ENCODE data around the gene KLC3.

DNA sequence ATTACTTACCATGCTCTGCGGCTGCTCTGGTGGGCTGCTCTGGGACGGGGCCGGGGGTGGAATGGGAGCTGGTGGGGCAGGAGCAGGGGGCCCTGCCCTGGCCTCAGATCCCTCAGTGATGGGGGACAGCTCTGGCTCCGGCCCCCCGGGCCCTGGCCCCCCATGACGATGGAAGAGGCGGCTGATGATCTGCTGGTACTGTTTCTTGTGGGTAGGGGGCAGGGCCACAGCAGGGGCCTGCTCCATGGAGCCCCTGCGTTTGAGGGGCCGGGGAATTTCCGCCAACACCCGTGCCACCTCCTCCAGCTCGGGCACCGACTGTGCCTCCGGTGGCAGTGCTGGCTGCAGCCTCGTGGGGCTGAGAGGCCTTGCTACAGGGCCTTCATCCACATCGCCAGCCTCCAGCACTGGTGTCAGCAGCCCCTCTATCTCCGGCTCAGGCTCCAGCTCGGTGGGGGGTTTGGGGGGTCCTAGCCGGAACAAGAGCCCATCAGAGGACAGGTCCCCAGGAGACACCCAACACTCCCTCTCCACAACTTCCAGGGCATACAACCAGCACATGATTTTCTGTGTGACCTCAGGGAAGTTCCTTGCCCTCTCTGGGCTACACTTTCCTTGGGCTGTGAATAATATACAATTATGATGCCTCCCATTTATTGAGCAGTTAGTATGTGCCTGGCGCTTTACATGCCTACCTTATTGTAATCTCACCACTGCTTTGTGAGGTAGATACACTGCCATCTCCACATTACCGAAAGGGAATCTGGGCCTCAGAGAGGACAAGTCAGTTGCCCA, 51.5 kb downstream of the KLC3 start:
- no peak for TF ChIP-seq CTCF (IDR thresholded peaks at IDR 0.05)
- no peak for TF ChIP-seq EZH2 (IDR thresholded peaks at IDR 0.05; ENCODE audit: borderline replicate concordance, insufficient read depth, low read depth, low read length, poor library complexity, severe bottlenecking)

Data from B cell (primary cell).